Pancreas (tissue), 10 donors: ENCODE measurements around the gene ETS1. TPM values are rescaled to one million over a fixed set of nuclear protein-coding genes. Genes with fewer than 3 reads are reported as not detected.

ENCODE experiments used
- ATAC-seq, 4 donors: fragments of 200-7000 bp; cut with Tn5 transposase; one replicate each; pipeline versions ENCODE4 v1.8.0 to v1.9.1; 2020; ENCODE audit warnings: mild to moderate bottlenecking in 4 of 4, moderate library complexity in 4 of 4
- DNase-seq, 6 donors: peaks; one replicate each; pipeline ENCODE4 v3.0.0-alpha.2; 2020
- FAIRE-seq: peaks from 2 replicates; lab custom pipeline; 2012; peaks lifted over from hg19 to GRCh38; lab: Jason Lieb, UNC
- H3K27ac ChIP-seq, 4 donors: fragments of 200-600 bp; sonication (generic); 1 replicate in 3 of 4; 2 replicates in 1 of 4; pipeline versions ENCODE4 v1.5.0 to v1.8.0; 2020
- H3K27me3 ChIP-seq, 4 donors: fragments of 200-600 bp; one replicate each; pipeline ENCODE4 v1.8.0; 2021
- H3K36me3 ChIP-seq, 3 donors: fragments of 200-600 bp; sonication (generic) in 1 of 3; one replicate each; pipeline versions ENCODE4 v1.5.0 to v1.8.0; 2020 to 2021
- H3K4me1 ChIP-seq, 3 donors: fragments of 200-600 bp; one replicate each; pipeline ENCODE4 v1.8.0; 2021
- H3K4me3 ChIP-seq, 4 donors: fragments of 200-600 bp; sonication (generic) in 2 of 4; one replicate each; pipeline versions ENCODE4 v1.5.0 to v1.8.0; 2020 to 2021
- H3K9me3 ChIP-seq, 4 donors: fragments of 200-600 bp; one replicate each; pipeline ENCODE4 v1.8.0; 2021
- CTCF ChIP-seq, 4 donors: fragments of 200-600 bp; sonication (generic) in 3 of 4; IDR thresholded peaks; one replicate each; pipeline versions ENCODE4 v1.5.0 to v1.8.0; 2021; ENCODE audit warnings: antibody characterized with exemption in 4 of 4
- WGBS, 2 donors: extraction: QIAGEN DNeasy Blood & Tissue Kit; methylation state at CpG; one replicate each; pipeline ENCODE4 v1.1.7; 2013; 5-methylcytosine and 5-hydroxymethylcytosine counted together
- intact Hi-C, 3 donors: fragments of 100-400 bp; cut with DNase I; formaldehyde crosslinking; loops; one replicate each; pipeline versions ENCODE4 v1.11.1 to v1.14.2; 2022
- polyA plus RNA-seq, 2 donors: library from polyadenylated mRNA; stranded (reverse); fragments of 200-250 nt; gene quantifications; one replicate each; pipeline ENCODE4 v1.2.3, GENCODE V29; 2013
- total RNA-seq, 6 donors: library from RNA; stranded (reverse); fragmentation: NEBNext Ultra II Directional in 4 of 6; extraction: Animal tissue kit (Norgen Biotek cat#: 25700) in 4 of 6; gene quantifications; one replicate each; pipeline versions ENCODE4 v1.2.1 to v1.2.4, GENCODE V29; 2021 to 2023
- donor health status: healthy with polysubstance abuse.
- donor health status: DM: no; HTN: no; CAD: no; lungs with moderate emphysema.
- donor health status: DM: no; HTN: no; CAD: no.
- donor health status: control.
- donor health status: control.
- donor health status: Bipolar disorder and iron deficiency.
- donor health status: DM: yes; HTN: yes; CAD: no.
- donor health status: DM: no; HTN: no; CAD: no.
- donor health status: DM: no; HTN: no; CAD: no.
- donor health status: DM: yes; HTN: yes; CAD: no.

ETS1 gene
- total and polyA plus RNA-seq, 8 donors = 5.4 to 26.6 (median 13.0) TPM

GRCh38 chr11:128586689-128587088 is 669 bp downstream of the ETS1 start:
- FAIRE-seq = no peak
- intact Hi-C loops = no loop called here
- Histone ChIP-seq H3K9me3 (no peaks in the 10 kb centered on the region), H3K4me3 (no peak overlapping the region), H3K27me3 (no peaks in the 10 kb centered on the region), H3K27ac (no peak overlapping the region), H3K36me3 (no peaks in the 10 kb centered on the region), H3K4me1 (peaks cover 0 to 3% (median 0%) of the 10 kb centered on the region in 3 donors)
- ATAC-seq = no peak
- no peak for TF ChIP-seq CTCF (IDR thresholded peaks at IDR 0.05)
- DNase-seq = no peak
- 73 to 81% methylated on average over 7 of the region's 7 CpGs for WGBS, 2 donors

- no peak for FAIRE-seq
- no peak for DNase-seq
- Histone ChIP-seq H3K9me3 (no peaks in the 10 kb centered on the region), H3K36me3 (no peaks in the 10 kb centered on the region), H3K4me1 (peaks cover 0 to 3% (median 0%) of the 10 kb centered on the region in 3 donors), H3K27me3 (no peaks in the 10 kb centered on the region), H3K27ac (no peak overlapping the region), H3K4me3 (no peak overlapping the region)
- 74 to 75% methylated on average over 14 of the region's 14 CpGs for WGBS, 2 donors
- TF ChIP-seq CTCF (IDR thresholded peaks at IDR 0.05) = no peak
- intact Hi-C loops = no loop called here
- ATAC-seq = no peak
These were observed 1.7 kb downstream of the ETS1 start for GRCh38 chr11:128585498-128586238.

GRCh38 chr11:128584253-128584652 is 3.1 kb downstream of the ETS1 start:
- peaks cover 0 to 3% (median 0%) of the 10 kb centered on the region in 3 donors for H3K4me1 ChIP-seq
- ATAC-seq (no peak), DNase-seq (no peak), FAIRE-seq (no peak)
- no peak overlapping the region for H3K27ac ChIP-seq
- no peak overlapping the region for H3K4me3 ChIP-seq
- no peaks in the 10 kb centered on the region for H3K9me3 ChIP-seq
- H3K27me3 ChIP-seq = no peaks in the 10 kb centered on the region
- 82 to 86% methylated on average over 3 of the region's 3 CpGs for WGBS, 2 donors
- intact Hi-C loops = no loop called here
- no peaks in the 10 kb centered on the region for H3K36me3 ChIP-seq
- no peak for TF ChIP-seq CTCF (IDR thresholded peaks at IDR 0.05)

- Histone ChIP-seq H3K27me3 (no peaks in the 10 kb centered on the region), H3K4me3 (no peak overlapping the region), H3K27ac (no peak overlapping the region), H3K36me3 (no peaks in the 10 kb centered on the region), H3K4me1 (peaks cover 0 to 3% (median 0%) of the 10 kb centered on the region in 3 donors), H3K9me3 (no peaks in the 10 kb centered on the region)
- ATAC-seq (peak in 3 of 4 donors; percentile 66 to 75 (median 68)), FAIRE-seq (no peak), DNase-seq (peak in 1 of 6 donors; percentile 26)
- 49 to 57% methylated on average over 8 of the region's 8 CpGs for WGBS, 2 donors
- TF ChIP-seq CTCF (IDR thresholded peaks at IDR 0.05) = no peak
- intact Hi-C loops = no loop called here
These were observed 4.6 kb downstream of the ETS1 start for GRCh38 chr11:128582496-128583366.
